HG02763 (cell line): ENCODE results near the gene RSPH4A.
"Not testable (repeated sequence)": the region's sequence is repeated elsewhere in the genome, so short reads cannot be mapped to it uniquely, and the experiment has no call there.

Experiments
- ATAC-seq: cut with Tn5 transposase; IDR thresholded peaks from one replicate; pipeline ENCODE4 v1.9.1; 2021; ENCODE audit warnings: mild to moderate bottlenecking, moderate library complexity; ENCODE audit not compliant: unreplicated experiment

The RSPH4A gene

GRCh38 chr6:116624036-116624805 lies 7.9 kb downstream of the RSPH4A start:
- ATAC-seq = no peak

GRCh38 chr6:116625872-116626271 lies 9.6 kb downstream of the RSPH4A start:
- ATAC-seq = no peak

DNA sequence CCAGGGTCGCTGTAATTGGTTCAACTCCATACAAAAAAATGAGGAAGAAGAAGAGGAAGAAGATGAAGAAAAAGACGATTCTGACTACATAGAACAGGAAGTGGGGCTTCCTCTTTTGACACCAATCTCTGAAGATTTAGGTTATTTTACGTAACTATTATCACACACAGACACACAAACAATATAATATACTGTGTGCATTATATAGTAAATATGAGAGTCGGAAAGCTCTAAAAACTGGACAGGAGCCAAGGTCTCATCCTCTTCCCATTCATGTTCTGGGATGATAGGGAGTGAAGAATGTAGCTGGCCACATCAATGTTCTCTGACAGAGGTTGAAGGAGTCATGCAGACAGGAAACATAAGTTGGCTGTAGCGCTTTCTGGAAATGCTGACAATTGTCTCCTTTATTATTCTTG lies 13.3 kb downstream of the RSPH4A start:
- no peak for ATAC-seq

- peak; percentile 68 for ATAC-seq
Observed at GRCh38 chr6:116631379-116631990, 15.2 kb downstream of the RSPH4A start.

DNA sequence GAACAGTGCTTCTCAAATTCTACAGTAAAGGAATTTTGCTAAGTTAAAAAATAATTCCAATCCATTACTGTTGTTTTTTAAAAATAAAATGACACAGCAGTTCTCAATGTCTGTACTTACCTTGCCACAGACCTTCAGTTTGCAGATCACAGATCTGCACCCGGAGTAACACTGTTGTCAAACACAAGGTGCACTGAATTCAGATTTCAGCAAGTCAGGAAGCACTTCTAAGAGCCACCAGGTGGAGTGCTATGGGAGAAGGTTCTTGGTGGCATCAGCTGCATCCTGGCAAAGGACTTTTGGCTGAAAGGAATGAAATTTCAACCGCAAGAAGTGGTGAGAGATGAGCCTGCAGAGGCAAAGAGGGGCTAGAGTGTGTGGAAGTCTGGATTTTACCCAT lies 17.4 kb downstream of the RSPH4A start:
- ATAC-seq = no peak

DNA sequence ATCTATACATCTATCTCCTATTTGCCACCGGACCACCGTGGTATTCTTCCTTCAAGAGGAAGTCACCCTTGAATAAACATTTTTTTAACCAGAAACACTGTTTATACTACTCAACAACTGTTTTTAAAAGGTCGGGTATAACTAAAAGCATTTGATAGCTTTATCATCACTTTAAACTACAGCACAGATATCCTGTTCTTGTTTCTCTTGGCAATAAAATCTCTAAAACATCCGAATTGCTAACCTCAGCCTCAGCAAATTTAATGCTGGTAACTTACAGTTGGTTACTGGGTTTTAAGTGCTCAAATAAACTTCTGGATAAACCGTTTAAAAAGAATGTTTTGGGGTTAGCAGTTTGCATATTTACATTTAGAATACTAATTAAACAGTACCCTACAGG lies 31.9 kb downstream of the RSPH4A start:
- ATAC-seq = no peak

- ATAC-seq = no peak
Observed at GRCh38 chr6:116649129-116649528, 32.9 kb downstream of the RSPH4A start.

DNA sequence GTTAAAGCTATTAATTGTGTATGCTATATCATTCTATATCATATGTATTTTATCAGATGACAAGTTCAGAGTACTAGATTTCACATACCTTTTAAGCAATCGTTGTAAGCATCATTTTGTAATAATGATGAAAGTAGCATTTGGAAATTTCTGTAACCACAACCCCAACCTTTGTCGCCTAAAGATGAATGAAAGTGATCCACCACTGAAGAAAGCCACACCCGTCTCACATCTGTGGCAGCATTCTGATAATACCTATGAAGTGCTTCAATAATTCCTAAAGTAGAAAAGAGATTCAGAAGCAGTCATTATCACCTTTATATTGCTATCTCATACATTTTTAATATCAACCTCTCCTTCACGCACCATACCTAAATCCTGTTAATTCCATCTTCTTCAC lies 35.6 kb downstream of the RSPH4A start:
- ATAC-seq = no peak

GRCh38 chr6:116661594-116661993 lies 45.3 kb downstream of the RSPH4A start:
- no peak for ATAC-seq

GRCh38 chr6:116662202-116662601 lies 45.9 kb downstream of the RSPH4A start:
- ATAC-seq = no peak

GRCh38 chr6:116663308-116663707 lies 47.0 kb downstream of the RSPH4A start:
- ATAC-seq = no peak

DNA sequence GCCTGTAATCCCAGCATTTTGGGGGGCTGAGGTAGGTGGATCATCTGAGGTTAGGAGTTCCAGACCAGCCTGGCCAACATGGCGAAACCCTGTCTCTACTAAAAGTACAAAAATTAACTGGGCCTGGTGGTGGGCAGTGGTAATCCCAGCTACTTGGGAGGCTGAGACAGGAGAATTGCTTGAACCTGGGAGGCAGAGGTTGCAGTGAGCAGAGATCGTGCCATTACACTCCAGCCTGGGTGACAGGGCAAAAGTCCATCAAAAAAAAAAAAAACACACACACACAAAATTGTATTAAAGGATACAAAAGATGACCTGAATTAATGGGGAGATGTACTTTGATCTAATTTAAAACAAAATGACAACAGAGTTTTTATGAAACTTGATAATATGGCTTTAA lies 47.9 kb downstream of the RSPH4A start:
- ATAC-seq = not testable (repeated sequence)

GRCh38 chr6:116665464-116665863 lies 49.2 kb downstream of the RSPH4A start:
- no peak for ATAC-seq

- peak; percentile 32 for ATAC-seq
Observed at GRCh38 chr6:116666869-116667268, 50.6 kb downstream of the RSPH4A start.

GRCh38 chr6:116667623-116668022 lies 51.3 kb downstream of the RSPH4A start:
- ATAC-seq = no peak

DNA sequence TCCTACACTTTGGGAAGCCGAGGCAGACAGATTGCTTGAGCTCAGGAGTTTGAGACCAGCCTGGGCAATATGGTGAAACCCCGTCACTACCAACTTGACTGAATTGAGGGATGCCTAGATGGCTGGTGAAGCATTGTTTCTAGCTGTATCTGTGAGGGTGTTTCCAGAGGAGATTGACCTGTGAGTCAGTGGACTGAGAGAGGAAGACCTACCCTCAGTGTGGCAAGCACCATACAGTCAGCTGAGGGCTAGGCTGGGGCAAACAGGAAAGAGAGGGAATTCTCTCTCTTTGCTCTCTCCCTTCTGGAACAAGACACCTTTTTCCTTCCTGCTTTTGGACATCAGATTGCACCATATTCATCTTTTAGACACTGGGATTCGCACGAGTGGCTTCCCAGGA lies 56.0 kb downstream of the RSPH4A start:
- no peak for ATAC-seq

GRCh38 chr6:116676021-116676420 lies 59.7 kb downstream of the RSPH4A start:
- no peak for ATAC-seq

GRCh38 chr6:116680880-116681672 lies 64.8 kb downstream of the RSPH4A start, which contains the start of gene KPNA5:
KPNA5 (plus strand) TSS chr6:116681211; CDS start chr6:116681335, 124 bp downstream.
- peak; percentile 96 for ATAC-seq

- ATAC-seq = no peak
Observed at GRCh38 chr6:116682334-116682712, 66.0 kb downstream of the RSPH4A start.
